ENCODE measurements around the gene HCAR2. TPM values are rescaled to one million over a fixed set of nuclear protein-coding genes. Genes with fewer than 3 reads are reported as not detected.

HCAR2 gene
- total and polyA plus RNA-seq, 7 donors: 0.36 to 0.98 (median 0.76) TPM; not detected in 3

DNA sequence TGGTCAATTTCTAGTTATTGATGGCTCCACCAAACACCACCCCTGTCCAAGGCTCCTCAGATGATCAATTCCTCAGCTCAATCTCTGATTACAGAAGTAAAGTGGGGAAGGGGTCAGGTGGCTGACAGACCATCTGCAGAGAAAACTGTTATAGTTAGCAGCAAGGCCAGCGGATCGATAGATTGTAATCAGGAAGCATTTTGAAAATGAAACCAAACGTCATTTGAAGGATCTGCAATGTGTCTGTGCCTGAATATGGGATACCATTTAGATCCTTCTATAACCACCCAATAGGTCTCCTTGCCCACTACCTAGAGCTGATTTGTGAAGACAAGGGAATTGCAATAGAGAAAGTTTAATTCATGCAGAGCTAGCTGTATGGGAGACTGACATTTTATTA is 11.6 kb downstream of the HCAR2 start:
- Histone ChIP-seq H3K27ac (no peak overlapping the region), H3K27me3 (no peaks in the 10 kb centered on the region), H3K4me3 (no peak overlapping the region), H3K9me3 (no peaks in the 10 kb centered on the region), H3K36me3 (no peaks in the 10 kb centered on the region), H3K4me1 (no peaks in the 10 kb centered on the region)
- intact Hi-C loops (cut with DNase I): no loop called here
- no peak for DNase-seq
- WGBS, 2 donors: 79 to 86% methylated on average over 3 of the region's 3 CpGs
- TF ChIP-seq, protein P1, sequence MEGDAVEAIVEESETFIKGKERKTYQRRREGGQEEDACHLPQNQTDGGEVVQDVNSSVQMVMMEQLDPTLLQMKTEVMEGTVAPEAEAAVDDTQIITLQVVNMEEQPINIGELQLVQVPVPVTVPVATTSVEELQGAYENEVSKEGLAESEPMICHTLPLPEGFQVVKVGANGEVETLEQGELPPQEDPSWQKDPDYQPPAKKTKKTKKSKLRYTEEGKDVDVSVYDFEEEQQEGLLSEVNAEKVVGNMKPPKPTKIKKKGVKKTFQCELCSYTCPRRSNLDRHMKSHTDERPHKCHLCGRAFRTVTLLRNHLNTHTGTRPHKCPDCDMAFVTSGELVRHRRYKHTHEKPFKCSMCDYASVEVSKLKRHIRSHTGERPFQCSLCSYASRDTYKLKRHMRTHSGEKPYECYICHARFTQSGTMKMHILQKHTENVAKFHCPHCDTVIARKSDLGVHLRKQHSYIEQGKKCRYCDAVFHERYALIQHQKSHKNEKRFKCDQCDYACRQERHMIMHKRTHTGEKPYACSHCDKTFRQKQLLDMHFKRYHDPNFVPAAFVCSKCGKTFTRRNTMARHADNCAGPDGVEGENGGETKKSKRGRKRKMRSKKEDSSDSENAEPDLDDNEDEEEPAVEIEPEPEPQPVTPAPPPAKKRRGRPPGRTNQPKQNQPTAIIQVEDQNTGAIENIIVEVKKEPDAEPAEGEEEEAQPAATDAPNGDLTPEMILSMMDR (IDR thresholded peaks at IDR 0.05): no peak
- no peak for TF ChIP-seq EP300 (IDR thresholded peaks at IDR 0.05)
- TF ChIP-seq POLR2AphosphoS5 (IDR thresholded peaks at IDR 0.05): no peak
- no peak for TF ChIP-seq POLR2A (IDR thresholded peaks at IDR 0.05)

- TF ChIP-seq POLR2AphosphoS5 (IDR thresholded peaks at IDR 0.05) (no peak), EP300 (IDR thresholded peaks at IDR 0.05) (no peak), POLR2A (IDR thresholded peaks at IDR 0.05) (no peak)
- TF ChIP-seq, protein P1 (IDR thresholded peaks at IDR 0.05): no peak
- Histone ChIP-seq H3K9me3 (no peaks in the 10 kb centered on the region), H3K27me3 (no peaks in the 10 kb centered on the region), H3K36me3 (no peaks in the 10 kb centered on the region), H3K4me3 (no peak overlapping the region), H3K27ac (no peak overlapping the region), H3K4me1 (no peaks in the 10 kb centered on the region)
- WGBS, 2 donors: 26 to 76% methylated on average over 3 of the region's 3 CpGs
- intact Hi-C loops (cut with DNase I): no loop called here
- DNase-seq: no peak
Observed at GRCh38 chr12:122688291-122688690, 14.9 kb downstream of the HCAR2 start.

- H3K27me3 ChIP-seq: no peaks in the 10 kb centered on the region
- 10 to 54% methylated on average over 5 of the region's 5 CpGs for WGBS, 2 donors
- TF ChIP-seq EP300 (IDR thresholded peaks at IDR 0.05): no peak
- no peak for DNase-seq
- no peaks in the 10 kb centered on the region for H3K36me3 ChIP-seq
- no peak overlapping the region for H3K4me3 ChIP-seq
- H3K9me3 ChIP-seq: no peaks in the 10 kb centered on the region
- no peaks in the 10 kb centered on the region for H3K4me1 ChIP-seq
- no peak overlapping the region for H3K27ac ChIP-seq
- intact Hi-C loops (cut with DNase I): no loop called here
Observed at GRCh38 chr12:122687086-122687485, 16.1 kb downstream of the HCAR2 start.

- DNase-seq: no peak
- TF ChIP-seq, protein P1 (IDR thresholded peaks at IDR 0.05): no peak
- no peak for TF ChIP-seq EP300 (IDR thresholded peaks at IDR 0.05)
- no peak for TF ChIP-seq POLR2A (IDR thresholded peaks at IDR 0.05)
- TF ChIP-seq POLR2AphosphoS5 (IDR thresholded peaks at IDR 0.05): no peak
- H3K4me1 ChIP-seq: no peaks in the 10 kb centered on the region
- intact Hi-C loops (cut with DNase I): no loop called here
- H3K27ac ChIP-seq: no peak overlapping the region
- no peaks in the 10 kb centered on the region for H3K27me3 ChIP-seq
- H3K36me3 ChIP-seq: no peaks in the 10 kb centered on the region
- no peak overlapping the region for H3K4me3 ChIP-seq
- WGBS, 2 donors: 84 to 92% methylated on average over 3 of the region's 3 CpGs
- H3K9me3 ChIP-seq: no peaks in the 10 kb centered on the region
Observed at GRCh38 chr12:122686538-122686937, 16.6 kb downstream of the HCAR2 start.

- Histone ChIP-seq H3K36me3 (no peaks in the 10 kb centered on the region), H3K27ac (no peak overlapping the region), H3K4me3 (no peak overlapping the region), H3K9me3 (no peaks in the 10 kb centered on the region), H3K4me1 (no peaks in the 10 kb centered on the region), H3K27me3 (no peaks in the 10 kb centered on the region)
- intact Hi-C loops (cut with DNase I): no loop called here
- 81 to 84% methylated on average over 5 of the region's 5 CpGs for WGBS, 2 donors
- TF ChIP-seq, protein P1 (IDR thresholded peaks at IDR 0.05): no peak
- no peak for TF ChIP-seq POLR2A (IDR thresholded peaks at IDR 0.05)
- TF ChIP-seq EP300 (IDR thresholded peaks at IDR 0.05): no peak
- no peak for TF ChIP-seq POLR2AphosphoS5 (IDR thresholded peaks at IDR 0.05)
- DNase-seq: no peak
Observed at GRCh38 chr12:122684297-122684813, 18.8 kb downstream of the HCAR2 start.

Data from sigmoid colon (tissue), 7 donors.